NCI-H1694 (cell line): Measurements from ENCODE around the gene ADCK1.
"Not testable (repeated sequence)": the region's sequence is repeated elsewhere in the genome, so short reads cannot be mapped to it uniquely, and the experiment has no call there.

Source experiments
- DNase-seq: peaks from one replicate; lab custom pipeline; 2025; lab: John Stamatoyannopoulos, UW

The ADCK1 gene

GRCh38 chr14:77950371-77951063, 150.6 kb downstream of the ADCK1 start:
- DNase-seq = no peak

GRCh38 chr14:77955816-77956484, 156.0 kb downstream of the ADCK1 start:
- no peak for DNase-seq

- not testable (repeated sequence) for DNase-seq
These were observed 159.8 kb downstream of the ADCK1 start for GRCh38 chr14:77959686-77960085.

- DNase-seq = no peak
These were observed 162.1 kb downstream of the ADCK1 start for GRCh38 chr14:77961847-77962580.

- no peak for DNase-seq
These were observed 163.0 kb downstream of the ADCK1 start for GRCh38 chr14:77962731-77963520.

GRCh38 chr14:77964586-77964985, 164.7 kb downstream of the ADCK1 start:
- no peak for DNase-seq

- no peak for DNase-seq
These were observed 165.1 kb downstream of the ADCK1 start for GRCh38 chr14:77965050-77965449.

GRCh38 chr14:77965919-77966435, 166.1 kb downstream of the ADCK1 start:
- no peak for DNase-seq

GRCh38 chr14:77967110-77967509, 167.2 kb downstream of the ADCK1 start:
- DNase-seq = no peak

GRCh38 chr14:77970646-77971045, 170.7 kb downstream of the ADCK1 start:
- no peak for DNase-seq

GRCh38 chr14:77973246-77973645, 173.3 kb downstream of the ADCK1 start:
- no peak for DNase-seq

- no peak for DNase-seq
These were observed 176.7 kb downstream of the ADCK1 start for GRCh38 chr14:77976591-77976990.

- no peak for DNase-seq
These were observed 179.3 kb downstream of the ADCK1 start for GRCh38 chr14:77979171-77979570.

- peak; percentile 9 for DNase-seq
These were observed 179.9 kb downstream of the ADCK1 start for GRCh38 chr14:77979666-77980351.

GRCh38 chr14:77980475-77981321, 180.8 kb downstream of the ADCK1 start:
- no peak for DNase-seq
